ENCODE results near the gene ZNF22. TPM values are rescaled to one million over a fixed set of nuclear protein-coding genes. Genes with fewer than 3 reads are reported as not detected.

The ZNF22 gene
- total RNA-seq, 1 donor from 2014 or later: 46.0 TPM

GRCh38 chr10:44990965-44991364 is 9.8 kb upstream of the ZNF22 start:
- no peaks in the 10 kb centered on the region for H3K27me3 Mint-ChIP-seq
- peaks cover 31% of the 10 kb centered on the region for H3K4me1 Mint-ChIP-seq (ENCODE audit: low read depth)
- no peak overlapping the region for H3K4me3 Mint-ChIP-seq (ENCODE audit: low read depth)
- no peaks in the 10 kb centered on the region for H3K9me3 Mint-ChIP-seq (ENCODE audit: low read depth)
- no peak overlapping the region for H3K27ac Mint-ChIP-seq
- peak; percentile 4 for DNase-seq (ENCODE audit: low spot score, unreplicated experiment)
- no peak for TF ChIP-seq CTCF (IDR thresholded peaks at IDR 0.05; ENCODE audit: unreplicated experiment)
- H3K36me3 Mint-ChIP-seq (ENCODE audit: insufficient read depth): no peaks in the 10 kb centered on the region

- no peaks in the 10 kb centered on the region for H3K27me3 Mint-ChIP-seq
- no peak for DNase-seq (ENCODE audit: low spot score, unreplicated experiment)
- H3K4me1 Mint-ChIP-seq (ENCODE audit: low read depth): peaks cover 36% of the 10 kb centered on the region
- H3K27ac Mint-ChIP-seq: no peak overlapping the region
- H3K36me3 Mint-ChIP-seq (ENCODE audit: insufficient read depth): no peaks in the 10 kb centered on the region
- no peak for TF ChIP-seq CTCF (IDR thresholded peaks at IDR 0.05; ENCODE audit: unreplicated experiment)
- H3K9me3 Mint-ChIP-seq (ENCODE audit: low read depth): no peaks in the 10 kb centered on the region
- H3K4me3 Mint-ChIP-seq (ENCODE audit: low read depth): no peak overlapping the region
Observed at GRCh38 chr10:44991571-44991970, 9.2 kb upstream of the ZNF22 start.

GRCh38 chr10:44992070-44992731 is 8.5 kb upstream of the ZNF22 start:
- H3K36me3 Mint-ChIP-seq (ENCODE audit: insufficient read depth): no peaks in the 10 kb centered on the region
- H3K4me1 Mint-ChIP-seq (ENCODE audit: low read depth): peaks cover 36% of the 10 kb centered on the region
- TF ChIP-seq CTCF (IDR thresholded peaks at IDR 0.05; ENCODE audit: unreplicated experiment): no peak
- no peak overlapping the region for H3K4me3 Mint-ChIP-seq (ENCODE audit: low read depth)
- no peaks in the 10 kb centered on the region for H3K9me3 Mint-ChIP-seq (ENCODE audit: low read depth)
- H3K27me3 Mint-ChIP-seq: no peaks in the 10 kb centered on the region
- DNase-seq (ENCODE audit: low spot score, unreplicated experiment): no peak
- no peak overlapping the region for H3K27ac Mint-ChIP-seq

GRCh38 chr10:44992732-44993225 is 7.9 kb upstream of the ZNF22 start:
- no peaks in the 10 kb centered on the region for H3K36me3 Mint-ChIP-seq (ENCODE audit: insufficient read depth)
- H3K9me3 Mint-ChIP-seq (ENCODE audit: low read depth): no peaks in the 10 kb centered on the region
- no peak for TF ChIP-seq CTCF (IDR thresholded peaks at IDR 0.05; ENCODE audit: unreplicated experiment)
- H3K27ac Mint-ChIP-seq: no peak overlapping the region
- peaks cover 36% of the 10 kb centered on the region for H3K4me1 Mint-ChIP-seq (ENCODE audit: low read depth)
- H3K4me3 Mint-ChIP-seq (ENCODE audit: low read depth): no peak overlapping the region
- H3K27me3 Mint-ChIP-seq: no peaks in the 10 kb centered on the region
- DNase-seq (ENCODE audit: low spot score, unreplicated experiment): no peak

GRCh38 chr10:44993226-44993921 is 7.3 kb upstream of the ZNF22 start:
- Mint-ChIP-seq H3K9me3 (ENCODE audit: low read depth) (no peaks in the 10 kb centered on the region), H3K27me3 (no peaks in the 10 kb centered on the region), H3K27ac (no peak overlapping the region), H3K36me3 (ENCODE audit: insufficient read depth) (no peaks in the 10 kb centered on the region), H3K4me1 (ENCODE audit: low read depth) (peaks cover 36% of the 10 kb centered on the region), H3K4me3 (ENCODE audit: low read depth) (no peak overlapping the region)
- DNase-seq (ENCODE audit: low spot score, unreplicated experiment): no peak
- TF ChIP-seq CTCF (IDR thresholded peaks at IDR 0.05; ENCODE audit: unreplicated experiment): no peak

Measured in progenitor cell of endocrine pancreas (in vitro differentiated cells).